ENCODE results near the gene SYT11. TPM values are rescaled to one million over a fixed set of nuclear protein-coding genes. Genes with fewer than 3 reads are reported as not detected.
"Not testable (repeated sequence)": the region's sequence is repeated elsewhere in the genome, so short reads cannot be mapped to it uniquely, and the experiment has no call there.

Gene SYT11
- total RNA-seq, 2 experiments from 2014 or later, result 30.7 to 31.6 TPM

DNA sequence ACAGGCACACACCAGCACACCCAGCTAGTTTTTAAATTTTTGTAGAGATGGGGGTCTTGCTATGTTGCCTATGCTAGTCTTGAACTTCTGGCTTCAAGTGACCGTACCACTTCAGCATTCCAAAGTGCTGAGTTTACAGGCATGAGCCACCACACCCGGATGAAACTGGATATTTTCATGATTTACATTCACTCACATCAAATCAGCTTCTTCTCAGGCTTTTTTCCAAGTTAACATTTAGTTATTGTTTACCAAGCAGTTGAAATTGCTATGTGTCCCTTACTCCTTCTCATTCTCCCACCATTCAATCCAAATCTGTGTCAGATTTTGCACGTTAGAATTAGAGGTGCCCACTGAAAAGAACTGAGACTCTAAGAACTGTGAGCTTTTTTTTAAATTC, 33.4 kb downstream of the SYT11 start:
- no peak for DNase-seq
- POLR2A ChIA-PET, result interaction anchor here (1.8 to 2.4 kb wide), 3 partner anchors 10 to 41 kb away, joined by 10 to 13 read pairs (median 11); partner anchors contain the start of gene KHDC4
- CTCF ChIA-PET, result interaction anchor here (0.9 to 1.4 kb wide), 2 partner anchors 36 to 164 kb away, joined by 3 to 4 read pairs; partner anchors contain the start of gene GON4L
- H3K9me3 Mint-ChIP-seq, result no peaks in the 10 kb centered on the region
- no peaks in the 10 kb centered on the region for H3K27me3 Mint-ChIP-seq
- H3K4me1 Mint-ChIP-seq, result peaks cover 18% of the 10 kb centered on the region
- peak overlapping the region; percentile 86 for H3K27ac Mint-ChIP-seq
- peaks cover 17% of the 10 kb centered on the region for H3K36me3 Mint-ChIP-seq (ENCODE audit: low read depth)
- H3K4me3 Mint-ChIP-seq, result no peak overlapping the region

DNA sequence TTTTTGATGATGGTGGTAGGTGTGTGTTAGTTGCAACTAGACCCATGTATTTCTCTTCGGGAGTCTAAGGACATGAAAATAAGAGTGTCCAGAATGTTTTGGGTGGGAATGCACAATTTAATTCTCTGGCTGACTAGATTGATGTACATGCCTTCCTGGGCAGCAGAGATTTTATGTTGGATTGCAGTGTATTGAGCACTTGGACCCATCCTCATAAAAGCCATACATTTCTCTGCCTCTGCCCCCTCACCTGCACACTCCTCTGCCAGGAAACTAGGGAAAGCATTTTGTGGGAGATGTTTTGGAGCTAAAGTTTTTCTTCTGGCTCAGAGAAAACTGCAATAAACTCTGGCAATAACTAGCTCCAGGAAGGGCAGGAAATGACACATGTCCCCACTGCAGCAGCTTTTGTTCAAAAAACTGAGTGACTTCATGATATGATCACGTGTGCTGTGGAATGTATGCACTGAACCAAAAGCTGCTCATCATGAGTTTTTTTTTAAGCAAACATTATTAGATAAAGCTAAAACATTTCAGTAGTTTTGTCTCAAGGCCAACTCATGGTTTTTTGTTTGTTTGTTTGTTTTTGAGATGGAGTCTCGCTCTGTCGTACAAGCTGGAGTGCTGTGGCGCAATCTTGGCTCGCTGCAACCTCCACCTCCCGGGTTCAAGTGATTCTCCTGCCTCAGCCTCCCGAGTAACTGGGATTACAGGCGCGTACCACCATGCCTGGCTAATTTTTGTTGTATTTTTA, 34.2 kb downstream of the SYT11 start:
- ChIA-PET POLR2A (interaction anchor here (0.7 to 2.4 kb wide), 7 partner anchors 11 to 389 kb away, joined by 3 to 13 read pairs (median 5); partner anchors contain the start of genes KHDC4, SMG5 and SYT11), CTCF (interaction anchor here (0.9 to 1.4 kb wide), 3 partner anchors 10 to 165 kb away, joined by 3 to 4 read pairs (median 3); partner anchors contain the start of gene GON4L)
- Mint-ChIP-seq H3K36me3 (ENCODE audit: low read depth) (peaks cover 20% of the 10 kb centered on the region), H3K27ac (peak overlapping the region; percentile 86), H3K4me1 (peaks cover 19% of the 10 kb centered on the region), H3K4me3 (no peak overlapping the region), H3K27me3 (no peaks in the 10 kb centered on the region), H3K9me3 (no peaks in the 10 kb centered on the region)
- DNase-seq, result peak; percentile 40

DNA sequence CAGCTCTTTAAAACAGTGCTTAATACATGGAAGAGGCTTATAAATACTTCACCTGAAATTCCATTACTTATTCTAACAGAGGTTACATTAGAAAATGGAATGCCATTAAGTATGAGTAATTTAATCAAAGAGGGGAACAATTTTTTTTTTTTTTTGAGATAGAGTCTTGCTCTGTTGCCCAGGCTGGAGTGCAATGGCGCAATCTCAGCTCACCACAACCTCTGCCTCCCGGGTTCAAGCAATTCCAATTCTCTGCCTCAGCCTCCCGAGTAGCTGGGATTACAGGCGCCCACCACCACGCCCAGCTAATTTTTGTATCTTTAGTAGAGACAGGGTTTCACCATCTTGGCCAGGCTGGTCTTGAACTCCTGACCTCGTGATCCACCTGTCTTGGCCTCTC, 36.2 kb downstream of the SYT11 start:
- peaks cover 21% of the 10 kb centered on the region for H3K4me1 Mint-ChIP-seq
- POLR2A ChIA-PET, result interaction anchor here (1.0 to 2.2 kb wide), 2 partner anchors 8 to 34 kb away, joined by 6 to 8 read pairs; no protein-coding TSS in a partner anchor
- not testable (repeated sequence) for H3K9me3 Mint-ChIP-seq, H3K27ac Mint-ChIP-seq, H3K4me3 Mint-ChIP-seq, DNase-seq, H3K27me3 Mint-ChIP-seq
- peaks cover 39% of the 10 kb centered on the region for H3K36me3 Mint-ChIP-seq (ENCODE audit: low read depth)
- CTCF ChIA-PET, result interaction anchor here (0.6 to 1.7 kb wide), 3 partner anchors 15 to 94 kb away, joined by 3 to 5 read pairs (median 3); no protein-coding TSS in a partner anchor

DNA sequence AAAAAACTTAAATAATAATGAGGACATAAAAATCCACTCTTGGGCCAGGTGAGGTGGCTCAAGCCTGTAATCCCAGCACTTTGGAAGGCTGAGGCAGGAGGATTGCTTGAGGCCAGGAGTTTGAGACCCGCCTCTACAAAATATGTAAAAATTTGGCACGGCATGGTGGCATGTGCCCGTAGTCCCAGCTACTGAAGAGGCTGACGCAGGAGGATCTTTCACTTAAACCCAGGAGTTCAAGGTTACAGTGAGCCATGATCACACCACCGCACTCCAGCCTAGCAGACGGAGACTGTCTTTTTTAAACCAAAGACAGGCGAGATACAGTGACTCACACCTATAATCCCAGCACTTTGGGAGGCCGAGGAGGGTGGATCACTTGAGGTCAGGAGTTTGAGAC, 37.1 kb downstream of the SYT11 start:
- CTCF ChIA-PET, H3K4me3 Mint-ChIP-seq: not testable (repeated sequence)

DNA sequence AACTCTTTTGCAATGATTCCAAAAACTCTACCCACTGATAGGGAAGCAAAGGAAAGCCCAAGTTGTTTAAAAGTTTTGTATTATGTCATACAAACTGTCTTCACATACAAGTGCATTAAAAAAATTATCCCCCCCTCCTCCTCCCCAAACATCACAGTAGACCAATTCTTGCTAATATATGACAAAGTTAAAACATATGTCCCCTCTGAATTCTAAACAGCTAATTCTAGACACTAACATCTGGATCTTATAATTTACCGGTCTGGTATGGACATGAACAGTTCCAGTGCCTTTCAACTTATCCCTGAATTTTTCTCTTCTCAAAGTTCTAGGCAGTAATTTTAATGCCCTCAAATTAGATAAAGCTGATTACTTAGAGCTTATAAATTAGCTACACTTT, 38.4 kb downstream of the SYT11 start:
- H3K4me3 Mint-ChIP-seq, result no peak overlapping the region
- H3K4me1 Mint-ChIP-seq, result peaks cover 18% of the 10 kb centered on the region
- CTCF ChIA-PET, result interaction anchor here (1.7 kb wide), 1 partner anchor 18 kb away, joined by 3 read pairs; no protein-coding TSS in a partner anchor
- no peaks in the 10 kb centered on the region for H3K9me3 Mint-ChIP-seq
- DNase-seq, result no peak
- no peak overlapping the region for H3K27ac Mint-ChIP-seq
- H3K36me3 Mint-ChIP-seq (ENCODE audit: low read depth), result peaks cover 49% of the 10 kb centered on the region
- H3K27me3 Mint-ChIP-seq, result no peaks in the 10 kb centered on the region
- POLR2A ChIA-PET, result interaction anchor here (1.9 kb wide), 1 partner anchor 38 kb away, joined by 6 read pairs; the partner anchor contains the start of gene SYT11

More for the DNA sequence above, 37.1 kb downstream of the SYT11 start:
- POLR2A ChIA-PET, result interaction anchor here (2.2 kb wide), 1 partner anchor 7 kb away, joined by 6 read pairs; no protein-coding TSS in a partner anchor
- H3K27me3 Mint-ChIP-seq, H3K9me3 Mint-ChIP-seq, H3K27ac Mint-ChIP-seq, DNase-seq: not testable (repeated sequence)
- Mint-ChIP-seq H3K4me1 (peaks cover 21% of the 10 kb centered on the region), H3K36me3 (ENCODE audit: low read depth) (peaks cover 44% of the 10 kb centered on the region)

DNA sequence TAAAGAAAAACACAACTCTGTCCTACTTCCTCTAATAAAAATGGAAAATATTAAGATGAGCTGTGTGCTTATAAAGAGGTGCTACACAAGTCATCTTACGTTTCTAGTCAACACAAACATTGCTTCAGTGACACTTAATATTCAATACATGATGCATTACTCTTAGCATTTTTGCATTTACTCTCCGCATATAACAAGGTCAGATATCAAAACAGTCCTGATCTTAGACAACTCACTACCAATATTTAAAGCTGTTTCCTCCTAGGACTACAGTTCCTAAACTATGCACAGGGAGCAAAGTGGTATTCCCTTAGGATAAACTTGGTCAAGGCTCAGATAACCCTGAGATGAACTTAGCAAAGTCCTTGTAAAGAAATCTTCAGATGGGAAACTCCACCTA, 39.5 kb downstream of the SYT11 start:
- Mint-ChIP-seq H3K4me3 (no peak overlapping the region), H3K27ac (no peak overlapping the region)
- POLR2A ChIA-PET, result interaction anchor here (1.1 to 1.9 kb wide), 2 partner anchors 16 to 39 kb away, joined by 3 to 6 read pairs; partner anchors contain the start of gene SYT11

DNA sequence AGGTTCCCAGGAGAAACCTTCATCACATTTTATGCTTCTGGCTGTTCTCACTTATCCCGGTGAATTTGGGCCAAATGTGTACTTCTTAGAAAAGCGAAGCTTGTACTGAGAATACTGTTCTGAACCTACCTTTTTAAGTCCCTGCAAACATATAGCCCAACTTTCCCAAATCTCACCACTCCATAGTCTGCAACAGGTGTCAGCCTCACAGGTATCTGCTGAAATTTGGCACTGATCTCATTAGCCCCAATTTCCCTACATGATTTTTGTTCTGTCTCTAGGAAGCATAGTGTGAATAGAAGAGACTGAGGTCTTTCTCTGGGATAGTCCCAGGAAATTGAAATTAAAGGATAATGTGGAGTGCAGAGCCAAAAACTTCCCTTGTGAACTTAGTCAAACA, 40.3 kb downstream of the SYT11 start:
- Mint-ChIP-seq H3K27ac (peak overlapping the region; percentile 15), H3K27me3 (no peaks in the 10 kb centered on the region), H3K36me3 (ENCODE audit: low read depth) (peaks cover 62% of the 10 kb centered on the region), H3K4me3 (no peak overlapping the region), H3K9me3 (no peaks in the 10 kb centered on the region), H3K4me1 (peaks cover 4% of the 10 kb centered on the region)
- ChIA-PET POLR2A (interaction anchor here (1.1 to 1.9 kb wide), 2 partner anchors 17 to 40 kb away, joined by 3 to 6 read pairs; partner anchors contain the start of gene SYT11), CTCF (interaction anchor here (1.0 kb wide), 1 partner anchor 90 kb away, joined by 3 read pairs; no protein-coding TSS in a partner anchor)
- DNase-seq, result no peak

More for the DNA sequence above, 39.5 kb downstream of the SYT11 start:
- Mint-ChIP-seq H3K9me3 (no peaks in the 10 kb centered on the region), H3K36me3 (ENCODE audit: low read depth) (peaks cover 54% of the 10 kb centered on the region), H3K4me1 (peaks cover 6% of the 10 kb centered on the region), H3K27me3 (no peaks in the 10 kb centered on the region)
- no peak for DNase-seq
- CTCF ChIA-PET, result interaction anchor here (1.0 to 1.7 kb wide), 2 partner anchors 17 to 91 kb away, joined by 3 read pairs; no protein-coding TSS in a partner anchor

DNA sequence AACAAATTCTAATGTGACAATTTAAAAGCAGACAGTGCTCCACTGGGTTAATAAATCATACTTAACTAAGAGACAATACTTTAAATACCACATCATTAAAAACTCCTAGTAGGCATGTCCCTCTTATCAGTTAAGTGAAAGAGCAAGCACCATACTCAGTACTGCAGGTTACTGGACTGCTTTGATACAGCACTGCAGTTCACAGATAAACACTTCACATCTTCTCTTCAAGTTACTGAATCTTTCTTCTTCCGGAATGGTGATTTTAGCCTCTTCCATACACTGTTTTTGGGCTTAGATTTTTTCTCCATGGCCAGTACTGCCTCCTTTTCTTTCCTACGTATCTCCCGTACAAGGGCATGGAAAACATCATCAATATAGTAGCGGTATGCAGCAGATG, 40.8 kb downstream of the SYT11 start:
- H3K27ac Mint-ChIP-seq, result no peak overlapping the region
- no peaks in the 10 kb centered on the region for H3K27me3 Mint-ChIP-seq
- H3K9me3 Mint-ChIP-seq, result no peaks in the 10 kb centered on the region
- peaks cover 4% of the 10 kb centered on the region for H3K4me1 Mint-ChIP-seq
- ChIA-PET POLR2A (no interaction called here), CTCF (no interaction called here)
- peaks cover 64% of the 10 kb centered on the region for H3K36me3 Mint-ChIP-seq (ENCODE audit: low read depth)
- no peak for DNase-seq
- H3K4me3 Mint-ChIP-seq, result no peak overlapping the region

DNA sequence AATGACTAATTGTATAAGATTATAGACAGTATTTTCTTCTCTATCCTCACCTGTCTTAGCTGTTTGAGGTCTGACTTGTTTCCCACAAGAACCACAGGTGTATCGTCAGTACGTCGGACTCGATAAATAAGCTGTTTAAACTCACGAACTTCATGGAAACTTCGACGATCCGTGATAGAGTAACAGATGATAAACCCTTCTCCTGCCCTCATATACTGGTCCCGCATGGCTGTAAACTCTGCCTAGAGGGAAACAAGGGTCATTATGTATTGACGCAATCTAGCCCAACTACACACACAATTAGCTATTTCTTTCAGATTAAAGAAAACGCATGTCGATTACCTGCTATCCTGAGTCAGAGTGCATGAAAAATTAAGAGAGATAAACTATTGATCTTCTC, 44.9 kb downstream of the SYT11 start:
- H3K27ac Mint-ChIP-seq, result no peak overlapping the region
- ChIA-PET POLR2A (interaction anchor here (1.5 to 2.1 kb wide), 4 partner anchors 9 to 29 kb away, joined by 4 to 13 read pairs (median 6); no protein-coding TSS in a partner anchor), CTCF (interaction anchor here (0.6 to 1.4 kb wide), 5 partner anchors 18 to 162 kb away, joined by 3 to 4 read pairs (median 3); no protein-coding TSS in a partner anchor)
- H3K36me3 Mint-ChIP-seq (ENCODE audit: low read depth), result peaks cover 59% of the 10 kb centered on the region
- H3K4me3 Mint-ChIP-seq, result no peak overlapping the region
- H3K4me1 Mint-ChIP-seq, result peaks cover 10% of the 10 kb centered on the region
- DNase-seq, result no peak
- H3K27me3 Mint-ChIP-seq, result no peaks in the 10 kb centered on the region
- no peaks in the 10 kb centered on the region for H3K9me3 Mint-ChIP-seq

DNA sequence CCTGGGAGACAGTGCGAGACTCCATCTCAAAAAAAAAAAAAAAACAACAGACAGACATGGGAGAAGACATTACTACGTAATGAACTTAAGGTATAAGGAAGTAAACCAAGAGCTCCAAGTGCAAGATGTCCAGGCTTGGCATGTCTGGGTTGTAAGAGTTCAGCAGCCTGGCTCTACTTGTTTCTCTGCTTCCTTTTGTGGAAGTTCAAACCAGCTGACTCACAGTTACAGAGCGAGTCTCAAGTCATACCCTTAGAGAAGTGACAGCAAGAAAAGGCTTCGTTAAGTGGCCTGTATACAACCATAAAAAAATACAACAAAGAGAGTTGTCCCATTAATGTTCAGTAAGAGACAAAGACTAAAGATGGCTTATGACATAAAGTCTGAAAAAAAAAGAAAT, 50.5 kb downstream of the SYT11 start:
- Mint-ChIP-seq H3K27ac (peak overlapping the region; percentile 97), H3K9me3 (no peaks in the 10 kb centered on the region), H3K4me1 (peaks cover 31% of the 10 kb centered on the region), H3K36me3 (ENCODE audit: low read depth) (peaks cover 61% of the 10 kb centered on the region), H3K4me3 (peak overlapping the region; percentile 98), H3K27me3 (no peaks in the 10 kb centered on the region)
- DNase-seq, result no peak
- ChIA-PET POLR2A (interaction anchor here (0.8 to 2.9 kb wide), 3 partner anchors 25 to 69 kb away, joined by 3 to 14 read pairs (median 3); partner anchors contain the start of genes ARHGEF2 and KHDC4), CTCF (interaction anchor here (0.7 to 1.1 kb wide), 3 partner anchors 13 to 165 kb away, joined by 3 to 4 read pairs (median 3); no protein-coding TSS in a partner anchor)

DNA sequence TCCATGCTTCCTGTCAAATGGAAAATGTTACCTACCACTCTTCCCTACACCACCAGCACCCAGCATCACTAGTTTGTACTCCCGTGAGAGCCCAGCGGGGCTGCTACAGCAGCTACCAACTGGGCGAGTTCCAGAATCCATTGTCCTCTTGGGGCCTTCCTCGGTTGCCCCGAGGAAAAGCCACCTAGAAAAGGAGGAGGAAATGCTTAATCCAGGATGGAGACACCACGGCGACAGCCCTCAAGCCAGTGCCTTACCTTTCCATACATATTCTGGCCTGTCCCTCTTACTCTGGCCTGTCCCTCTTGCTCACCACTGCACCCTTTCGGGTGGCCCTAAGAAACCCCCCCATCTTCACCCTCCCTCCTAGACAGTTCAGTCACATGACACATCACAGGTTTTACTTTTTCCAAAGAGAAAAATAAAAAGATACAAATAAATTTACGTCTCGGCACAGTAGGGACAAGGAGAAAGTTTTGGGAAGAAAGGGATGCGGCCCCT, 51.3 kb downstream of the SYT11 start:
- H3K9me3 Mint-ChIP-seq, result no peaks in the 10 kb centered on the region
- peaks cover 31% of the 10 kb centered on the region for H3K4me1 Mint-ChIP-seq
- peaks cover 63% of the 10 kb centered on the region for H3K36me3 Mint-ChIP-seq (ENCODE audit: low read depth)
- H3K27ac Mint-ChIP-seq, result peak overlapping the region; percentile 97
- H3K27me3 Mint-ChIP-seq, result no peaks in the 10 kb centered on the region
- ChIA-PET POLR2A (interaction anchor here (0.5 to 2.9 kb wide), 5 partner anchors 24 to 273 kb away, joined by 3 to 14 read pairs (median 3); partner anchors contain the start of genes ARHGEF2, KHDC4 and SYT11), CTCF (interaction anchor here (1.0 kb wide), 1 partner anchor 16 kb away, joined by 3 read pairs; no protein-coding TSS in a partner anchor)
- DNase-seq, result peak; percentile 23
- H3K4me3 Mint-ChIP-seq, result peak overlapping the region; percentile 98
